GM18519 (cell line): ENCODE data around the gene CYGB.
A peak's percentile ranks its signal among the peaks of the same experiment; 100 is the strongest.

ENCODE experiments used
- ATAC-seq: cut with Tn5 transposase; IDR thresholded peaks from one replicate; pipeline ENCODE4 v1.9.1; 2021; ENCODE audit warnings: mild to moderate bottlenecking, moderate library complexity; ENCODE audit not compliant: unreplicated experiment, low FRiP score

The CYGB gene

GRCh38 chr17:76506408-76507345 is 30.8 kb downstream of the CYGB start:
- no peak for ATAC-seq

GRCh38 chr17:76504117-76504516 is 33.4 kb downstream of the CYGB start:
- ATAC-seq: no peak

DNA sequence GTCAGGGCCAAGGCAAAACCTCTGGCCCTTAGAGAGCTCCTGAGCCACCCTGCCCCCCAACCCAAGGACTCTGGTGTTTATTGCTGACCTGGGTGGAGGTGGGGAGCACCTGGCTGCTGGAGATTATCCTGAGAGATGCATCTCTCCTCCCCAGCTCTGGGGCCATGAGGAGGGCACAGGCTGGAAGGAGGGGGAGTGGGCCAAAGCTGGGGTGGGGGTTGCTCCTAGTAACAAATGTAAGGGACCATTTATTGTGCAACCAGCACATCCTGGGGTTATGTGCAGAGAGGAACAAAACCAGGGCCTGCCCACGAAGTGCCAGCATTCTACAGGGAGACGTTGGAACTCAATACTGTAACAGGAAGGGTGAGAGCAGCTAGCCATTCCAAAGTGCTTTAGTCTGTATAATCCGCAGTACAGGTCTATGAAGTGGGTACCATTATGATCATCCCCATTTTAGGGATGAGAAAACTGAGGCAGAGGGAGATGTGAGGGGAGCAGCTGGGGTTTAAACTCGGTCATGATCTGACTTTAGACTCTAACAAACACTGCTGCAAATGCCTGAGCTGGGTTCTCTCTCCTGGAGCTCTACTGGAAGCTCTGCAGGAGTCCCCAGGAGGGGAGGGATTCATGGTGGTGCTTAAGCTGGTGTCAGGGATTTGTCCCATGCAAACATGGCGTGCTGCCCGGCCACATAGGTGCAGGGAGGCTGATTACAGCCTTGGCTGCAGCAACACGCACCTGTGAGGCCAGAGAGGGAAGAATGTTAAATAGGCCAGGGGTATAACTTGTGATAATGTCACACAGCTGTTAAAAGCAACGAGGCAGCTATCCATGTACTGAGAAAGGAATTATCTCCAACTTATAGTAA is 34.9 kb downstream of the CYGB start:
- no peak for ATAC-seq

DNA sequence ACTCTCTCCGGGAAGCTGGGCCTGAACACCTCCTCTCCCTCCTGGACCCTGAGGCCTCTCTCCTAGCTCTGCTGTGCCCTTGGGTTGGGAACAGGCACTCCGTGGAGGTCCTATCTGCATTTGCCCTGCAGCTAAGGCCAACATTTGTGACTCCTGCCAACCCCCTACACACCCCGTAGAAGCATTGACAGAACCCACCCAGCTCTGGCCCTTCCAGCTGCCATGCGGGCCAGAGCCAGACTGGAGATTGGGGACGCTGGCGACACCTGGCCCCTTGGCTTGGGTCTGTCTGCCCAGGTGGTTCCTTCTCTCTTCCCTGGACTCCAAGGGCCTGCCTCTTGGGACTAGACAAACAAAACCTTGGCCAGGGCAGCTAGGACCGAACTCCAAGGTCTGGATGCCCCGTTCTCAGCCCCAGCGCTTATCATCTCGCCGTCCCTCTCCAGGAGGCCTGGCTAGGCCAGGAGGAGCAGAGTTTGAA is 35.6 kb downstream of the CYGB start:
- no peak for ATAC-seq

DNA sequence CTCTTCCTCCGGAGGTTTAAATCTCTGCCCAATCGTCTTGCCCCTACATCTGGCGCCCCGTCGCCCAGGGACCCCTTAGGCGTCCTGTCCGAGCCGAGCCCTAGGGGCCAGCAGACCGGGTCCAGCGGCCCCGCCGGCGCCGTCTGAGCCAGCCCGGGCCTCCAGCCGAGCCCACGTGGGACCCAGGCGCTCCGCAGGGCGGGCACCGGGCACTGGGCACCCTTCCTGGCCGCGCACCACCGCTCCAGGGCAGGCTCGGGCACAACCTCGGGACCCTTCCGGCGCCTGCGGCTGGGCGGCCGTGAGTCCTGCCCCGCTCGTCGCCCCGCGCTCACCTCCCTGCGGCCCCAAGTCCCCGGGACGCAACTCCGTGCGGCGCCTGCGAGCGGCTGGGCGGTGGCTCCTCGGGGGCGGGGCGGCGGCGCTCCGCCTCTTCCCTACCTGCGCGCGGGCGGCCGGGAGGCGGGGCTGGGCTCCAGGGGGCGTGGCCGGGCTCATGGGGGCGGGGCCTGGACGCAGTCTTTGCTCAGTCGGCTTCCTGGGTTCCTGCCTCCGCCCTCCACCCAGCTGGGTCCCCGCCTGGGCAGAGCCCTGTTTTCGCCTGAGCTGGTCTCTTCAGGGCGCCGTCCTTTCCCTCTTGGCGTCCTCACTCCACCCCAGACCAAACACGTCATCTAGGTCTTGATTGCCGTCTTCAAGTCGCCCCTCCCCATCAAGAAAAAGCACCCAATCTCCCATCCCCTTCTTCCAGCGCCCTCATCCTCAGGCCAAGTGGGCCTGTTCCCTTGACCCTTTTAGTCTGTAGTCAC is 36.3 kb downstream of the CYGB start, which contains the start of gene RHBDF2:
Gene RHBDF2 (minus strand): TSS at position 406 of the 809 bp plus-strand sequence. CDS start 19,899 bp downstream, outside the sequence.
- ATAC-seq: peak; percentile 58

DNA sequence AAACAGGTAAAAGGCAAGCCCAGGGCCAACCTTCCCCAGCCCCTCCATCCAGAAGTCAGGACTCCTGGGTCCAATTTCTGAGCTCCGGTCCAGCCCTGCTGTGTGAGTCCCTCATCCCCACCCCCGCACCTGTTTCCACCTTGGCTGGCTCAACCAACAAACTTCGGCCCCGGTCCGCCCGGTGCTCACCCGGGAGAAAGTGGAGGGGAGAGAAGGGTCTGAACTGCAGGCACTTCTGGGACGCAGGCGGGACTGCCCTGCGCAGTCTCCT is 36.8 kb downstream of the CYGB start:
- ATAC-seq: peak; percentile 2

DNA sequence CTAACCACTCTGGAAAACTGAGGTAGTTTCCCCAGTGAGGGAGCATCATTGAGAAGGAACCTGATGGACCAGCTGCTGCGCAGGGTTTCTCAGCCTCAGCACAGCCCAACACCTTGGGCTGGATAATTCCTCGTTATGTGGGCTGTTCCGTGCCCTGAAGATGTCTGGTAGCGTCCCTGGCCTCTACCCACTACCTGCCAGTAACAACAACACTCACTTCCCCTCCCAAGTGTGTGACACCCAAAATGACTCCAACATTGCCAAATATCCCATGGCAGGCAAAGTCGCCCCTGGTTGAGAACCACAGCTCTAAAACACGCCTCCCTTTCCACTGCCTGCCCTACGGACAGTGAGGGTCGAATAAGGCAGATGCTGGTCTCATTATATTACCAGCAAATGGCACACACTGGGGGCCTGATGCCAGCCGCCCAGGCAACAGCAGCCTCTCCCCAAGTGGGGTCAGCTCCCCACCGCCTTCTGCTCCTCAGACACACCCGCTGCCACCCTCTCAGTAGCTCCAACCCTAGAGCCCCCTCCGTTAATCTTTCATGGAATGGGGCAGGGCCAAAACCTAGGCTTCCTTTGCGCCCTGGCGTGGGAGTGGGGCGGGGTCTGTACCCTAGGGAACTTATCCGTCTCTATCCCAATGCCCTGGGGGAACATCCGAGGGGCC is 37.3 kb downstream of the CYGB start:
- ATAC-seq: no peak

GRCh38 chr17:76499267-76499667 is 38.2 kb downstream of the CYGB start:
- ATAC-seq: no peak

DNA sequence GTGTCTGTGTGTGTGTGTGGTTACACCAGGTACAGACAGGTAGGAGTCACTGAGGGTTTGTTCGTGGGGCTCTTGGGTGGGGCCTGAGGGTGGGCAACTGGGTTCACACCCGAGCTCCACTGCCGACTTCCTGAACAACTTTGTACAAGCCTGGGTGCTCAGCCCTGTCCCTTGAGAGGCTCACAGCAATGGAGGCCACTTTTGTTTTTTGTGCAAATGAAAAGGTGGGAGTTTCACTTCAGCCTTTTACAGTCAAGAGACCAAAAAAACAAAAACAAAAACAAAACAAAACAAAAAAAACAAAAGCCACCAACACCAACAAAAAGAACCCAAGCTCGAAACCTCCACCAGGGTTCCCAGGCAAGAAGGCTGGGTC is 38.6 kb downstream of the CYGB start:
- ATAC-seq: no peak

GRCh38 chr17:76497979-76498875 is 39.3 kb downstream of the CYGB start:
- no peak for ATAC-seq

- ATAC-seq: no peak
Measured at GRCh38 chr17:76497699-76497978, 39.9 kb downstream of the CYGB start.

DNA sequence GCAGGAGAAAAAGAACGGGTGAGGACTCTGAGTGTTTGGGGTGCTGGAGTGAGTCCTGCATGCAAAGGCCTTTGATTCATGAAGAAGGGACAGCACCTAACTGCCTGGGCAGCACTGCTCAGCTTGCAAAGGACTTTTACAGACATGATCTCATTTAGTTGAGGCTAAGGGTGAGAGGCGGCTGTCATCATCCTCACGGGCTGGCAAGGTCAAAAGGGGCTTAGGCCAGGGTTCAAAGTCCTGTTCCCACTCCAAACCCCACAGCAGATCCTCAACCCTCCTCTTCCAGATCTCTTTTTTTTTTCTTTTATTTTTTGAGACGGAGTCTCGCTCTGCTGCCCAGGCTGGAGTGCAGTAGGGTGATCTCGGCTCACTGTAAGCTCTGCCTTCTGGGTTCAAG is 41.0 kb downstream of the CYGB start:
- no peak for ATAC-seq

- ATAC-seq: no peak
Measured at GRCh38 chr17:76495663-76496400, 41.7 kb downstream of the CYGB start.

- no peak for ATAC-seq
Measured at GRCh38 chr17:76493505-76494167, 43.9 kb downstream of the CYGB start.

GRCh38 chr17:76492989-76493501 is 44.5 kb downstream of the CYGB start:
- no peak for ATAC-seq

GRCh38 chr17:76492123-76492988 is 45.2 kb downstream of the CYGB start:
- ATAC-seq: no peak
